Heart right ventricle (tissue), 16 donors: Measurements from ENCODE around the gene COL7A1. TPM values are rescaled to one million over a fixed set of nuclear protein-coding genes. Genes with fewer than 3 reads are reported as not detected.
"Not testable (repeated sequence)": the region's sequence is repeated elsewhere in the genome, so short reads cannot be mapped to it uniquely, and the experiment has no call there.

Source experiments
- ATAC-seq, 8 donors: fragments of 200-7000 bp; cut with Tn5 transposase; one replicate each; pipeline ENCODE4 v1.9.1; 2020; ENCODE audit warnings: mild to moderate bottlenecking in 8 of 8, moderate library complexity in 8 of 8, moderate number of reproducible peaks in 1 of 8
- DNase-seq, 2 donors: peaks; one replicate each; pipeline ENCODE4 v3.0.0-alpha.2; 2020
- H3K27ac ChIP-seq, 10 donors: fragments of 200-600 bp; sonication (generic) in 2 of 10; one replicate each; pipeline versions ENCODE4 v1.5.0 to v1.8.0; 2020 to 2022; ENCODE audit warnings: mild to moderate bottlenecking in 3 of 10
- H3K27me3 ChIP-seq, 7 donors: fragments of 200-600 bp; one replicate each; pipeline ENCODE4 v1.8.0; 2021 to 2022; ENCODE audit warnings: mild to moderate bottlenecking in 2 of 7
- H3K36me3 ChIP-seq, 9 donors: fragments of 200-600 bp; sonication (generic) in 1 of 9; one replicate each; pipeline versions ENCODE4 v1.5.0 to v1.8.0; 2020 to 2022; ENCODE audit warnings: mild to moderate bottlenecking in 2 of 9
- H3K4me1 ChIP-seq, 9 donors: fragments of 200-600 bp; sonication (generic) in 1 of 9; one replicate each; pipeline versions ENCODE4 v1.5.0 to v1.8.0; 2020 to 2022; ENCODE audit warnings: mild to moderate bottlenecking in 4 of 9
- H3K4me3 ChIP-seq, 10 donors: fragments of 200-600 bp; sonication (generic) in 2 of 10; one replicate each; pipeline versions ENCODE4 v1.5.0 to v1.8.0; 2020 to 2022; ENCODE audit warnings: mild to moderate bottlenecking in 7 of 10, moderate library complexity in 2 of 10
- H3K9me3 ChIP-seq, 11 donors: fragments of 200-600 bp in 10 of 11; sonication (generic) in 2 of 11; one replicate each; pipeline versions ENCODE4 v1.5.0 to v1.8.0; 2013 to 2022; ENCODE audit warnings: mild to moderate bottlenecking in 2 of 11, control low read depth in 1 of 11, moderate library complexity in 1 of 11
- CTCF ChIP-seq, 9 donors: fragments of 200-600 bp; sonication (generic) in 2 of 9; IDR thresholded peaks; one replicate each; pipeline versions ENCODE4 v1.5.0 to v1.8.0; 2021 to 2022; ENCODE audit warnings: antibody characterized with exemption in 9 of 9, mild to moderate bottlenecking in 5 of 9, moderate library complexity in 1 of 9
- WGBS, 2 donors: extraction: QIAGEN DNeasy Blood & Tissue Kit; methylation state at CpG; one replicate each; pipeline ENCODE4 v1.1.7; 2013; ENCODE audit warnings: inconsistent platforms in 1 of 2; 5-methylcytosine and 5-hydroxymethylcytosine counted together
- intact Hi-C, 10 donors: fragments of 100-400 bp; cut with DNase I; formaldehyde crosslinking; loops; one replicate each; pipeline versions ENCODE4 v1.11.1 to v1.14.2; 2022
- polyA plus RNA-seq, 2 donors: library from polyadenylated mRNA; stranded (reverse); fragments of 200-250 nt; gene quantifications; one replicate each; pipeline ENCODE4 v1.2.3, GENCODE V29; 2013
- total RNA-seq, 10 donors: library from RNA; stranded (reverse); fragmentation: NEBNext Ultra II Directional in 3 of 10; extraction: Animal tissue kit (Norgen Biotek cat#: 25700) in 3 of 10; gene quantifications; one replicate each; pipeline versions ENCODE4 v1.2.1 to v1.2.4, GENCODE V29; 2021 to 2023
- donor health status: Arrhythmogenic right ventricular cardiomyopathy.
- donor health status: ischemic (EF 13 %, LVEDD 7.1; RV severe dilation, severe dysfunction).
- donor health status: healthy with polysubstance abuse.
- donor health status: DM: no; HTN: yes; CAD: no.
- donor health status: DM: no; HTN: no; CAD: no.
- donor health status: ischemic (EF 25% LVEDD 6.9; RV normal size, moderate dysfunction).
- donor health status: ischemic (EF 25% LVEDD 5.7; RV mildly dilated, moderate dysfunction).
- donor health status: healthy.
- donor health status: DM: yes; HTN: yes; CAD: no.
- donor health status: Ischemic cardiomyopathy.
- donor health status: ischemic (EF 35%, LVEDD 5.7; RV mildly dilated, moderate dysfunction).
- donor health status: nonischemic (EF 11% LVEDD 7.7; RV severe dilation, severe dysfunction).
- donor health status: DM: yes; HTN: yes; CAD: no.
- donor health status: PGD.
- donor health status: ischemic (EF 29% LVEDD 5.4; RV normal size, mild dysfunction).
- donor health status: nonischemic (EF 23%, LVEDD 6.1; RV moderate dilation, normal function).

COL7A1 gene
- total and polyA plus RNA-seq, 12 donors = 6.1 to 63.5 (median 12.6) TPM

DNA sequence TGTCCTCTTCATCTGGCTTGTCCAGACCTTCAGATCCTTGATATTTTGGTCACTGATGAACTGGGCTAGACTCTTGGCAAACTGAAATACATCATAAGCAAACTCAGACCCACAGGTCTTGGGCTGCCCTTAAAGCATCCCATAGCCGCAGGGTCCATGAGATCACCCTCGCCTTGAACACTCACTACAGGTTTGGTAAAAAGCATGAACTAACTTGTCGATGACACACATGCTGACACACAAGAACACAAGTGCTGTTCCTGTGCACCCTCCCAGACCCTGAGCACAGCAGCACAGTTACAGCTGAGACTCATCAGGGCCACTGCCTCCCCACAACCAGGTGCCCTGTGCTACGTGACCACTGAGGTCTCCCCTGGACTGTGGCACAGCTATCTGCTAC lies 59.6 kb downstream of the COL7A1 start:
- Histone ChIP-seq H3K4me3 (no peak overlapping the region), H3K27me3 (no peaks in the 10 kb centered on the region), H3K27ac (no peak overlapping the region), H3K4me1 (peaks cover 0 to 21% (median 0%) of the 10 kb centered on the region in 9 donors), H3K9me3 (no peaks in the 10 kb centered on the region), H3K36me3 (peaks cover 0 to 72% (median 4%) of the 10 kb centered on the region in 9 donors)
- ATAC-seq (no peak), DNase-seq (no peak)
- WGBS, 2 donors = 96 to 100% methylated on average over 4 of the region's 4 CpGs
- intact Hi-C loops = no loop called here
- no peak for TF ChIP-seq CTCF (IDR thresholded peaks at IDR 0.05)

DNA sequence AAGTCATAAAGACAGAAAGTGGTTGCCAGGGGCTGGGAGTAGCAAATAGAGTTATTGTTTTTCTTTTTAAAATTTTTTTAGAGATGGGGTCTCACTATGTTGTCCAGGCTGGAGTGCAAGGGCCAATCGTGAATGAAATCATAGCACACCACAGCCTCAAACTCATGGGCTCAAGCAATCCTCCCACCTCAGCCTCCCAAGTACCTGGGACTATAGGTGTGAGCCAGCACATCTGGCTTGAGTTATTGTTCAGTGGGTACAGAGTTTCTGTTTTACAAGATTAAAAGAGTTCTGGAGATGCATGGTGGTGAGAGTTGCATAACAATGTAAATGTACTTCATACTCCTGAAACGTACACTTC lies 62.2 kb downstream of the COL7A1 start:
- 88 to 94% methylated on average over 2 of the region's 2 CpGs for WGBS, 2 donors
- peak overlapping the region in 1 of 10 donors; percentile 14 for H3K27ac ChIP-seq
- no peak for ATAC-seq

DNA sequence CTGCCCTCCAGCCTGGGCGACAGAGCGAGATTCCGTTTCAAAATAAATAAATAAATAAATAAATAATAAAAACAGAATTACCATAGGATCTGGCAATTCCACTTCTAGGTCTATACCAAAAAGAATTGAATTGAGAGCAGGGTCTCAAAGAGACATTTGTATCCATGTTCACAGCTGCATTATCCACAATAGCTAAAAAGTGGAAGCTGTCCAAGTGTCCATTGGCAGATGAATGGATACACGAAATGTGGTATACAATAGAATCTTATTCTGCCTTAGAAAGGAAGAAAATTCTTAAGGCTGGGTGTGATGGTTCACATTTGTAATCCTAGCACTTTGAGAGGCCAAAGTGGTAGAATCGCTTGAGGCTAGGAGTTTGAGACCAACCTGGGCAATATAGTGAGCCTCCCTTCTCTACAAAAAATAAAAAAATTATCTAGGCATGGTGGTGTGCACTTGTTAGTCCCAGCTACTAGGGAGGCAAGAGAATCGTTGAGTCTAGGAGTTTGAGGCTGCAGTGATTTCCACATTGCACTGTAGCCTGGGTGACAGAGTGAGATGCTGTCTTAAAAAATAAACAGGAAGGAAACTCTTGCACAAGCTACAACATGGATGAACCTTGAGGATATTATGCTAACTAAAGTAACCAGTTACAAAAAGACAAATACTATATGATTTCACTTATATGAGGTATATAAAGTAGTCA lies 62.7 kb downstream of the COL7A1 start:
- Histone ChIP-seq H3K4me1 (peaks cover 0 to 42% (median 0%) of the 10 kb centered on the region in 9 donors), H3K4me3 (no peak overlapping the region), H3K36me3 (peaks cover 0 to 61% (median 4%) of the 10 kb centered on the region in 9 donors), H3K9me3 (no peaks in the 10 kb centered on the region), H3K27ac (peak overlapping the region in 1 of 10 donors; percentile 10), H3K27me3 (no peaks in the 10 kb centered on the region)
- intact Hi-C loops = no loop called here
- DNase-seq (no peak), ATAC-seq (no peak)
- WGBS, 2 donors = 90 to 93% methylated on average over 6 of the region's 6 CpGs
- no peak for TF ChIP-seq CTCF (IDR thresholded peaks at IDR 0.05)

More for the DNA sequence above, 62.2 kb downstream of the COL7A1 start:
- no peaks in the 10 kb centered on the region for H3K27me3 ChIP-seq
- DNase-seq = no peak
- H3K4me3 ChIP-seq = no peak overlapping the region
- peaks cover 0 to 38% (median 0%) of the 10 kb centered on the region in 9 donors for H3K4me1 ChIP-seq
- H3K9me3 ChIP-seq = no peaks in the 10 kb centered on the region
- no peak for TF ChIP-seq CTCF (IDR thresholded peaks at IDR 0.05)
- peaks cover 0 to 66% (median 4%) of the 10 kb centered on the region in 9 donors for H3K36me3 ChIP-seq
- intact Hi-C loops = no loop called here

GRCh38 chr3:48530701-48531100 lies 64.4 kb downstream of the COL7A1 start:
- H3K9me3 ChIP-seq, H3K4me3 ChIP-seq, DNase-seq, H3K27me3 ChIP-seq, ATAC-seq, intact Hi-C loops, H3K27ac ChIP-seq: not testable (repeated sequence)
- peaks cover 0 to 47% (median 0%) of the 10 kb centered on the region in 9 donors for H3K4me1 ChIP-seq
- peaks cover 0 to 57% (median 3%) of the 10 kb centered on the region in 9 donors for H3K36me3 ChIP-seq
- 96 to 100% methylated on average over 4 of the region's 4 CpGs for WGBS, 2 donors

DNA sequence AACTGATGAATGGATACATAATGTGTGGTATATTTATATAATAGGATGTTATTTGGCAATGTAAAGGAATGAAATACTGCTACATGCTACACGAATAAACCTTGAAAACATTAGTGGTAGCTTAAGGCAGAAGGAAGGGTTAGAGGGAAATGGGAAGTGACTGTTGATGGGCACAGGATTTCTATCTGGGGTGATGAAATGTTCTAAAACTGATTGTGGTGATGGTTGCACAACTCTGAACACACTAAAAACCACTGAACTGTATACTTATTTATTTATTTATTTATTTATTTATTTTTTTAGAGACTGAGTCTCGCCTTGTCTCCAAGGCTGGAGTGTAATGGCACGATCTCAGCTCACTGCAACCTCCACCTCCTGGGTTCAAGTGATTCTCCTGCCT lies 66.4 kb downstream of the COL7A1 start:
- Histone ChIP-seq H3K36me3 (peaks cover 0 to 58% (median 0%) of the 10 kb centered on the region in 9 donors), H3K4me1 (peaks cover 0 to 47% (median 0%) of the 10 kb centered on the region in 9 donors), H3K27ac (peak overlapping the region in 1 of 10 donors; percentile 40), H3K4me3 (no peak overlapping the region), H3K27me3 (no peaks in the 10 kb centered on the region), H3K9me3 (no peaks in the 10 kb centered on the region)
- DNase-seq (no peak), ATAC-seq (peak in 1 of 8 donors; percentile 50)
- intact Hi-C loops = no loop called here
- WGBS, 2 donors = 78 to 86% methylated on average over 3 of the region's 3 CpGs
- TF ChIP-seq CTCF (IDR thresholded peaks at IDR 0.05) = no peak
